GM11168 (cell line): Measurements from ENCODE around the gene NDUFAF2.
"Not testable (repeated sequence)": the region's sequence is repeated elsewhere in the genome, so short reads cannot be mapped to it uniquely, and the experiment has no call there.

Source experiments
- in situ Hi-C: fragments of 300-500 bp; cut with MboI; formaldehyde crosslinking; loops from one replicate; pipeline ENCODE4 v1.12.0; 2022; ENCODE audit warnings: low sequenced_read_pairs; ENCODE audit not compliant: unreplicated experiment

NDUFAF2 gene

GRCh38 chr5:61031301-61031700, 86.3 kb downstream of the NDUFAF2 start:
- in situ Hi-C loops: not testable (repeated sequence)

DNA sequence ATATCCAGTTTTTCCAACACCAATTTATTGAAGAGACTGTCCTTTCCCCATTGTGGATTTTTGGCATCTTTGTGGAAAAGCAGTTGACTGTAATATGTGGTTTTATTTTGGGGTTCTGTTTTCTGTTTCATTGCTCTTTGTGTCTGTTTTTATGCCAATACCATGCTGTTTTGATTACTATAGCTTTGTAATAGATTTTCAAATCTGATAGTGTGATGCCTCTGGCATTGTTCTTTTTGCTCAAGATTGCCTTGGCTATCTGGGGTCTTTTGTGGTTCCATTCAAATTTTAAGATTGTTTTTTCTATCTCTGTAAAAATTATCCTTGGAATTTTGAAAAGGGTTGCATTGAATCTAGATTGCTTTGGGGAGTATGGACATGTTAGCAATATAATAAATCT, 99.5 kb downstream of the NDUFAF2 start:
- in situ Hi-C loops: no loop called here

GRCh38 chr5:61047346-61047745, 102.3 kb downstream of the NDUFAF2 start:
- in situ Hi-C loops: no loop called here

GRCh38 chr5:61048534-61048933, 103.5 kb downstream of the NDUFAF2 start:
- in situ Hi-C loops: no loop called here

DNA sequence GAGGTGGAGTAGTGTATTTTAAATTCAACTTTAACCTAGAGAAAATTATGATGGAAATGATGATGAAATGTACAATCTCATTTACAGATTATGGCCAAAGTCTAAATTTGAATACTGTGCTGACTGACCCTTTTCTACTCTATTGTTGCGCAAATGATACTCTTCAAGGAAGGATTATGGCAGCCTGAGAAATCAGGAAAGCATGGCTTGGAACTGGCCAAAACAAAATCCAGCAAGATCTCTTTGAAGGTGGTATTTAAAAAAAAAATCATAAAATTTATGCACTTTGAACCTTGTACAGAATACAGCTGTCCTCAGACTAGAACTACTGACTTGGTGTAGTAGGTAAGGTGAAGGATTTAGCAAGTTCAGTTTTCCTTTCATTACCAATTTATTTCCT, 105.3 kb downstream of the NDUFAF2 start:
- in situ Hi-C loops: loop anchor here (25.0 kb wide), 1 partner anchor 587 kb away; no protein-coding TSS in a partner anchor

- in situ Hi-C loops: loop anchor here (25.0 kb wide), 1 partner anchor 586 kb away; no protein-coding TSS in a partner anchor
Measured at GRCh38 chr5:61051267-61051666, 106.3 kb downstream of the NDUFAF2 start.

DNA sequence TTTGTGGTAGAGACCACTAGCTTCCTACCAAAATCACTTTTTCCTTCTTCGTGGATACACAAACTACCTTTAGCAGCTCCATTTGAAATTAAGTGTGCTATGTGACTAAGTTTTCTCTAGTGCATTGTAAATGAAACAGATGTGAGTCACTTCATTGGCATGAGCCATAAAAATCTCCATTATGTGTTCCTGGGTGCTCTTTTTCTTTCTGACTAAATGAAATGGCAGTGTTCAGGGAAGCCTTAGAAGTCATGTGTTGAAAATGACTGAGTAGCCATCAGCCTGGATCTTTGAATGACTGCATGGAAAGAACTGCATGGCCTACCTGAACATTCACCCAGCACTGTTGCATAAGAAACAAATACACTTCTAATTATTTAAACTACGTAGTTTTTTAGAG, 107.9 kb downstream of the NDUFAF2 start:
- in situ Hi-C loops: loop anchor here (25.0 kb wide), 1 partner anchor 584 kb away; no protein-coding TSS in a partner anchor

GRCh38 chr5:61053937-61054336, 108.9 kb downstream of the NDUFAF2 start:
- in situ Hi-C loops: loop anchor here (25.0 kb wide), 1 partner anchor 583 kb away; no protein-coding TSS in a partner anchor

DNA sequence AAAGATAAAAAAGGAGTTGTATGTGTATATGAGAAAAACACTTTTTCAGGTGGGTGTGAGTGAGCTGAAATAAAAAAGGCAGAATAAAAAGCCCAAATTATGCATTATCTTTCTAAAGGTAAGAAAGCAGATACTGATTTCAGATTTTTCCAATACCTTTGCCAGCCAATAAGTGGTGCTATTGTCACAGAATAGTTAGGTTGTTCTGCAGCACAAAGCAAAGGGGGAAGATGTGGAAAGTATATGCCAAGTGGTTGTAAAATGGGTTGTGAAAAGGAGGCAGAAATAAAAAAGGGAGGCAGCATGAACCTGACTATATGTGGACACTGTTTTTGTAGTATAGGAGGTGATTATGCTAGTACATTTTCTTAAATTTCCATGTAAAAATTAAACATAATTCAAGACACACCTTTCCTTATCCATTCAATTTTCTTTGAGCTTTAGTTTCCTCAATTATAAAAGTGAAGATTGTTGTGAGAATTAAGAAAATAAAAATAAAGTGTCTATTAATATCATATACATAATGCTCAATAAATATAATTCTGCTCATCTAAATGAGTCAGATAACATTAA, 110.5 kb downstream of the NDUFAF2 start:
- in situ Hi-C loops: loop anchor here (25.0 kb wide), 1 partner anchor 582 kb away; no protein-coding TSS in a partner anchor

- in situ Hi-C loops: loop anchor here (25.0 kb wide), 1 partner anchor 578 kb away; no protein-coding TSS in a partner anchor
Measured at GRCh38 chr5:61059499-61059898, 114.5 kb downstream of the NDUFAF2 start.

GRCh38 chr5:61069150-61069549, 124.1 kb downstream of the NDUFAF2 start:
- in situ Hi-C loops: loop anchor here (25.0 kb wide), 1 partner anchor 568 kb away; no protein-coding TSS in a partner anchor

DNA sequence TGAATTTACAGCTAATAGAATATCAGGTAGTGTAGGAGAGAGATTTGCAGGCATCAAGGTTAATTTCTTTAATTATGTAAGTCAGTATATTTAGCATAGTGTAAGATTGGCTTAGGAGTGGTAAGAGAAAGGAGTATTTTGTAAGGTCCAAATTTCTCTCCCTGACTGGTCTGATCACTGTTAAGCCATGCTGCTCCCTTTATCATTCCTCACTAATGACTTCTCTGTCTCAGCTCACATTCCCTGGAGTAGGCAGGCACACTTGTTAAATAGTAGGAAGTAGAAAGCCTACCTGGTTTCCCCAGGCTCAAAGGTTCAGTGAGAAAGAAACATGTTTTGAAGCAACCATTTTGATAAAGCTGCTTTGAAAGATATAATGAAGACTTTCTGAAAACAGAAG, 126.5 kb downstream of the NDUFAF2 start:
- in situ Hi-C loops: loop anchor here (25.0 kb wide), 1 partner anchor 566 kb away; no protein-coding TSS in a partner anchor

- in situ Hi-C loops: no loop called here
Measured at GRCh38 chr5:61076626-61077025, 131.6 kb downstream of the NDUFAF2 start.

DNA sequence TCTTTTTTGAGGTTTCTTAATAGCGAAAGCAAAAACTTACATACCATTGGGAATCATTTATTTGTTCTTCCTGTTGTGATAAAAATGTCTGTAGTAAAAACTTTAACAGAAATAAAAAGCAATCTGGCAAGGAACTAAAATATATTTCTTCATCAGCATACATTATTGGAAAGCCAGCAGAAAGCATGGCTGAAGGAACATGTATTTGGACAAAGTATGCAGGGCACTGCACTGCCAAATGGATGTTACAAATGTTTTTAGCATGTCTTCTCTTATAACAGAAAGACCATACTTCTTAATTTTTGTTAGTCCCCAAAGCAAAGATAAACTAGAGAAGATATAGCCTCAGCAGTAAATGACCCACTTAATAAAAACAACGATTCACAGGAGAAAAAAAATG, 136.7 kb downstream of the NDUFAF2 start:
- in situ Hi-C loops: no loop called here

DNA sequence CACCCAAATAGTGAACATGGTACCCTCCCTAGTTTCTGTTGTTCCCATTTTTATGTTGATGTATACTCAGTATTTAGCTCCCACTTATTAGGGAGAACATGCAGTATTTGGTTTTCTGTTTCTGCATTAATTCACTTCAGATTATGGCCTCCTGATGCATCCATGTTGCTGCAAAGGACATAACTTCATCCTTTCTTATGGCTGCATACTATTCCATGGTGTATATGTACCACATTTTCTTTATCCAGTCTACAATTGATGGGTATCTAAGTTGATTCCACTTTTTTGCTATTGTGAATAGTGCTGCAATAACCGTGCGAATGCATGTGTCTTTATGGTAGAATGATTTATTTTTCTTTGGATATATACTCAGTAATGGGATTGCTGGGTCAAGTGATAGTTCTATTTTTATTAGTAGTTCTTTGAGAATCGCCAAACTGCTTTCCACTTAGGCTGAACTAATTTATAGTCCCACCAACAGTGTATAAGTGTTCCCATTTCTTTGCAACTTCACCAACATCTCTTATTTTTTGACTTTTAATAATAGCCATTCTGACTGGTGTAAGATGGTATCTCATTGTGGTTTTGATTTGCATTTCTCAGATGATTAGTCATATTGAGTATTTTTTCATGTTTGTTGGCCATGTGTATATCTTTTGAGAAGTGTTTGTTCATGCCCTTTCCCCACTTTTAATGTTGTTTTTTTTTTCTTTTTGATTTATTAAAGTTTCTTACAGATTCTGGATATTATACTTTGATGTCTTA, 137.7 kb downstream of the NDUFAF2 start:
- in situ Hi-C loops: no loop called here

- in situ Hi-C loops: no loop called here
Measured at GRCh38 chr5:61084658-61085057, 139.7 kb downstream of the NDUFAF2 start.

GRCh38 chr5:61085885-61086284, 140.9 kb downstream of the NDUFAF2 start:
- in situ Hi-C loops: no loop called here

- in situ Hi-C loops: no loop called here
Measured at GRCh38 chr5:61087921-61088320, 142.9 kb downstream of the NDUFAF2 start.

GRCh38 chr5:61089351-61089750, 144.3 kb downstream of the NDUFAF2 start:
- in situ Hi-C loops: no loop called here

DNA sequence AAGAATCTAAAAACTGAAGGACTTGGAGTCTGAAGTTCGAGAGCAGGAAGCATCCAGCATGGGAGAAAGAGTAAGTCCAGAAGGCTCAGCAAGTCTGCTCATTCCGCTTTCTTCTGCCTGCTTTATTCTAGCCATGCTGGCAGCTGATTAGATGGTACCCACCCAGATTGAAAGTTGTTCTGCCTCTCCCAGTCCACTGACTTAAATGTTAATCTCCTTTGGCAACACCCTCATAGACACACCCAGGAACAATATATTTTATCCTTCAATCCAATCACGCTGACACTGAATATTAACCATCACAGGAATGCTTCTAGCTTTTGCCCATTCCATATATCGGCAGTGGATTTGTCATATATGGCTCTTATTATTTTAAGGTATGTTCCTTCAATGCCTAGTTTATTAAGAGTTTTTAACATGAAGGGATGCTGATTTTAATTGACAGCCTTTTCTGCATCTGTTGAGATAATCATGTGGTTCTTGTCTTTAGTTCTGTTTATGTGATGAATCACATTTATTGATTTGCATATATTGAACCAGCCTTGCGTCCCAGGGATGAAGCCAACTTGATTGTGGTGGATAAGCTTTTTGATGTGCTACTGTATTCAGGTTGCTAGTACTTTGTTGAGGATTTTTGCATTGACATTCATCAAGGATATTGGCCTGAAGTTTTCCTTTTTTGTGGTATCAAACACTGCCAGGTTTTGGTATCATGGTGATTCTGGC, 148.2 kb downstream of the NDUFAF2 start:
- in situ Hi-C loops: not testable (repeated sequence)

GRCh38 chr5:61097465-61097864, 152.5 kb downstream of the NDUFAF2 start:
- in situ Hi-C loops: no loop called here
